Omental fat pad (tissue), 4 donors: ENCODE results near the gene NDUFA8. TPM values are rescaled to one million over a fixed set of nuclear protein-coding genes. Genes with fewer than 3 reads are reported as not detected.

Experiments
- ATAC-seq: fragments of 150-250 bp; one replicate; pipeline ENCODE4 v1.9.1; 2016; ENCODE audit warnings: mild to moderate bottlenecking, moderate library complexity; ENCODE audit not compliant: low FRiP score
- DNase-seq: peaks from one replicate; pipeline ENCODE4 v3.0.0-alpha.2; 2019; ENCODE audit warnings: low spot score
- CTCF ChIP-seq, 3 donors: fragments of 450-650 bp; IDR thresholded peaks; one replicate each; pipeline ENCODE4 v1.5.1; 2016 to 2017; ENCODE audit warnings: antibody characterized with exemption in 3 of 3, mild to moderate bottlenecking in 3 of 3, moderate library complexity in 2 of 3
- total RNA-seq, 4 donors: library from RNA; depleted of rRNA; stranded (reverse); fragments of >200 nt; gene quantifications; one replicate each; pipeline ENCODE4 v1.1.0, GENCODE V29; 2016

NDUFA8 gene
- total RNA-seq, 4 donors from 2014 or later: 22.8 to 41.7 (median 30.0) TPM

GRCh38 chr9:122173670-122174069 is 14.1 kb upstream of the NDUFA8 start:
- DNase-seq: no peak
- no peak for ATAC-seq

GRCh38 chr9:122172131-122172530 is 12.6 kb upstream of the NDUFA8 start:
- no peak for TF ChIP-seq CTCF (IDR thresholded peaks at IDR 0.05)
- ATAC-seq (no peak), DNase-seq (no peak)

More at GRCh38 chr9:122173670-122174069, 14.1 kb upstream of the NDUFA8 start:
- no peak for TF ChIP-seq CTCF (IDR thresholded peaks at IDR 0.05)

GRCh38 chr9:122168356-122168755 is 8.8 kb upstream of the NDUFA8 start:
- DNase-seq (no peak), ATAC-seq (no peak)
- no peak for TF ChIP-seq CTCF (IDR thresholded peaks at IDR 0.05)

- DNase-seq: no peak
- ATAC-seq: no peak
- no peak for TF ChIP-seq CTCF (IDR thresholded peaks at IDR 0.05)
Observed at GRCh38 chr9:122164286-122164685, 4.7 kb upstream of the NDUFA8 start.

GRCh38 chr9:122162415-122162814 is 2.8 kb upstream of the NDUFA8 start:
- ATAC-seq (no peak), DNase-seq (no peak)
- no peak for TF ChIP-seq CTCF (IDR thresholded peaks at IDR 0.05)

GRCh38 chr9:122159925-122160246 is 307 bp upstream of the NDUFA8 start:
- TF ChIP-seq CTCF (IDR thresholded peaks at IDR 0.05): no peak
- no peak for ATAC-seq

GRCh38 chr9:122158202-122158601 is 1.4 kb downstream of the NDUFA8 start:
- DNase-seq (no peak), ATAC-seq (no peak)
- TF ChIP-seq CTCF (IDR thresholded peaks at IDR 0.05): no peak

More at GRCh38 chr9:122159925-122160246, 307 bp upstream of the NDUFA8 start:
- no peak for DNase-seq
